Glutamatergic neuron (in vitro differentiated cells): ENCODE data around the gene SRRT. TPM values are rescaled to one million over a fixed set of nuclear protein-coding genes. Genes with fewer than 3 reads are reported as not detected.

ENCODE experiments used
- DNase-seq: peaks from one replicate; pipeline ENCODE4 v3.0.0; 2022
- H3K27ac Mint-ChIP-seq: one replicate; pipeline ENCODE4 v1.8.0; 2020; ENCODE audit warnings: mild to moderate bottlenecking, mixed read lengths, inconsistent platforms; ENCODE audit not compliant: unreplicated experiment
- H3K27me3 Mint-ChIP-seq: one replicate; pipeline ENCODE4 v1.8.0; 2020; ENCODE audit warnings: mild to moderate bottlenecking, moderate library complexity, mixed read lengths, inconsistent platforms; ENCODE audit not compliant: unreplicated experiment
- H3K36me3 Mint-ChIP-seq: one replicate; pipeline ENCODE4 v1.8.0; 2020; ENCODE audit warnings: mild to moderate bottlenecking, mixed read lengths, inconsistent platforms; ENCODE audit not compliant: unreplicated experiment
- H3K4me1 Mint-ChIP-seq: one replicate; pipeline ENCODE4 v1.8.0; 2020; ENCODE audit warnings: mild to moderate bottlenecking, low read depth, mixed read lengths, inconsistent platforms; ENCODE audit not compliant: unreplicated experiment
- H3K4me3 Mint-ChIP-seq: one replicate; pipeline ENCODE4 v1.8.0; 2020; ENCODE audit warnings: mild to moderate bottlenecking, mixed read lengths, inconsistent platforms; ENCODE audit not compliant: unreplicated experiment
- H3K9me3 Mint-ChIP-seq: one replicate; pipeline ENCODE4 v1.8.0; 2020; ENCODE audit warnings: mild to moderate bottlenecking, moderate library complexity, mixed read lengths, inconsistent platforms; ENCODE audit not compliant: unreplicated experiment
- CTCF ChIP-seq: fragments of 200-600 bp; sonication (generic); IDR thresholded peaks from one replicate; pipeline ENCODE4 v1.5.0; 2021; ENCODE audit not compliant: partially characterized antibody, unreplicated experiment
- total RNA-seq: library from RNA; stranded (reverse); fragmentation: NEBNext Ultra II Directional; extraction: Animal tissue kit (Norgen Biotek cat#: 25700); gene quantifications from one replicate; pipeline ENCODE4 v1.2.1, GENCODE V29; 2021; ENCODE audit not compliant: unreplicated experiment

The SRRT gene
- total RNA-seq, 1 donor from 2014 or later: 213 TPM

- peaks cover 18% of the 10 kb centered on the region for H3K4me1 Mint-ChIP-seq
- peak; percentile 62 for DNase-seq
- H3K4me3 Mint-ChIP-seq: peak overlapping the region; percentile 99
- TF ChIP-seq CTCF: no peak
- peak overlapping the region; percentile 98 for H3K27ac Mint-ChIP-seq
- peaks cover 22% of the 10 kb centered on the region for H3K27me3 Mint-ChIP-seq
- H3K9me3 Mint-ChIP-seq: peaks cover 17% of the 10 kb centered on the region
- no peaks in the 10 kb centered on the region for H3K36me3 Mint-ChIP-seq
Measured at GRCh38 chr7:100875356-100875751, 451 bp downstream of the SRRT start.

- H3K4me3 Mint-ChIP-seq: peak overlapping the region; percentile 69
- peaks cover 20% of the 10 kb centered on the region for H3K9me3 Mint-ChIP-seq
- H3K36me3 Mint-ChIP-seq: peaks cover 2% of the 10 kb centered on the region
- no peak for DNase-seq
- H3K27ac Mint-ChIP-seq: no peak overlapping the region
- H3K4me1 Mint-ChIP-seq: peaks cover 23% of the 10 kb centered on the region
- H3K27me3 Mint-ChIP-seq: peaks cover 22% of the 10 kb centered on the region
- no peak for TF ChIP-seq CTCF
Measured at GRCh38 chr7:100878013-100878412, 3.1 kb downstream of the SRRT start.

- H3K9me3 Mint-ChIP-seq: peaks cover 22% of the 10 kb centered on the region
- H3K36me3 Mint-ChIP-seq: peaks cover 7% of the 10 kb centered on the region
- TF ChIP-seq CTCF: no peak
Measured at GRCh38 chr7:100878685-100879084, 3.8 kb downstream of the SRRT start.

GRCh38 chr7:100879685-100880261 is 4.9 kb downstream of the SRRT start:
- peak overlapping the region; percentile 96 for H3K27ac Mint-ChIP-seq
- H3K4me3 Mint-ChIP-seq: peak overlapping the region; percentile 82
- peaks cover 11% of the 10 kb centered on the region for H3K36me3 Mint-ChIP-seq
- H3K9me3 Mint-ChIP-seq: peaks cover 21% of the 10 kb centered on the region
- DNase-seq: no peak
- TF ChIP-seq CTCF: no peak
- H3K27me3 Mint-ChIP-seq: peaks cover 17% of the 10 kb centered on the region
- H3K4me1 Mint-ChIP-seq: peaks cover 21% of the 10 kb centered on the region

More at GRCh38 chr7:100878685-100879084, 3.8 kb downstream of the SRRT start:
- Mint-ChIP-seq H3K4me3 (peak overlapping the region; percentile 13), H3K4me1 (peaks cover 23% of the 10 kb centered on the region), H3K27me3 (peaks cover 22% of the 10 kb centered on the region), H3K27ac (no peak overlapping the region)
- no peak for DNase-seq

- H3K9me3 Mint-ChIP-seq: peaks cover 16% of the 10 kb centered on the region
- H3K4me1 Mint-ChIP-seq: peaks cover 21% of the 10 kb centered on the region
- no peak for DNase-seq
- H3K36me3 Mint-ChIP-seq: peaks cover 12% of the 10 kb centered on the region
- peaks cover 13% of the 10 kb centered on the region for H3K27me3 Mint-ChIP-seq
- no peak for TF ChIP-seq CTCF
- H3K27ac Mint-ChIP-seq: peak overlapping the region; percentile 70
- H3K4me3 Mint-ChIP-seq: peak overlapping the region; percentile 57
Measured at GRCh38 chr7:100880645-100881044, 5.7 kb downstream of the SRRT start.
